ENCODE measurements around the gene ZBTB7A.

ZBTB7A gene

DNA sequence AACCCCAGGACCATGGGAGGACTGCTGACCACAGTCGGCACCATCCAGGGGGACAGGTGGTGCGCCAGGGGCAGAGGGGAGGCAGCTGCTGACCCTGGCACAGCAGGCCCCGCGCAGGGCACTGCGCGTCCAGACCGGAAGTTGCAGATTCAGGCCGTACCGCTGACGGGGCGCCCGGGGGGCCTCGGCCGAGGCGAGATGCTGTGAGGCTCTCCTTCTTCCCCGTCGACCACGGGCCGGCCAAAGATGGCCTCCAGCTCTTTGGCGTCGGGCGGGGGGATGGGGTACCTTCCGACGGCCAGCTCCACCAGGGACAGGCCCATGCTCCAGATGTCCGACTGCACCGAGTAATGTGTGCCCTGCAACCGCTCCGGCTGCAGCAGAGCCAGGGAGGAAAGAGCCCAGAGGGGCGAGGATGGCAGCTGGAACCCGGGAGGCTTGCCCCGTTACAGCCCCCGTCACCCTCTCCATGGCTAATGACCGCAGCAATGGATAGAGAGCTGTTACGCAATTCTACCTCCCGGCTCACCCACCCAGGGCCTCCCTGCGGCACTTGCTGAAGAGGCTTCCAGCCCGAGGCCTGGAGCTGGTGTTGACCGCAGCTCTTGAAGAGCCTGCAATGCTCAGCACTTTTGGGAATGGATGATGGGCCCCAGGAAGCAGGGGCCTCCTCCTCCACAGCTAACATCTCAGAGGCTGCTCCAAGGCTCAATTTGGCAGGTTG, 32.5 kb upstream of the ZBTB7A start:
- no peak overlapping the region for H3K9ac ChIP-seq (ENCODE audit: low read length)
- no peak overlapping the region for H3K4me2 ChIP-seq (ENCODE audit: low read length)
- H3K4me3 ChIP-seq (ENCODE audit: low read length): no peak overlapping the region
- no peak for TF ChIP-seq EZH2phosphoT487 (IDR thresholded peaks at IDR 0.05; ENCODE audit: low read depth)
- TF ChIP-seq, protein P1, sequence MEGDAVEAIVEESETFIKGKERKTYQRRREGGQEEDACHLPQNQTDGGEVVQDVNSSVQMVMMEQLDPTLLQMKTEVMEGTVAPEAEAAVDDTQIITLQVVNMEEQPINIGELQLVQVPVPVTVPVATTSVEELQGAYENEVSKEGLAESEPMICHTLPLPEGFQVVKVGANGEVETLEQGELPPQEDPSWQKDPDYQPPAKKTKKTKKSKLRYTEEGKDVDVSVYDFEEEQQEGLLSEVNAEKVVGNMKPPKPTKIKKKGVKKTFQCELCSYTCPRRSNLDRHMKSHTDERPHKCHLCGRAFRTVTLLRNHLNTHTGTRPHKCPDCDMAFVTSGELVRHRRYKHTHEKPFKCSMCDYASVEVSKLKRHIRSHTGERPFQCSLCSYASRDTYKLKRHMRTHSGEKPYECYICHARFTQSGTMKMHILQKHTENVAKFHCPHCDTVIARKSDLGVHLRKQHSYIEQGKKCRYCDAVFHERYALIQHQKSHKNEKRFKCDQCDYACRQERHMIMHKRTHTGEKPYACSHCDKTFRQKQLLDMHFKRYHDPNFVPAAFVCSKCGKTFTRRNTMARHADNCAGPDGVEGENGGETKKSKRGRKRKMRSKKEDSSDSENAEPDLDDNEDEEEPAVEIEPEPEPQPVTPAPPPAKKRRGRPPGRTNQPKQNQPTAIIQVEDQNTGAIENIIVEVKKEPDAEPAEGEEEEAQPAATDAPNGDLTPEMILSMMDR (IDR thresholded peaks at IDR 0.05; ENCODE audit: low read depth, low read length): no peak
- no peaks in the 10 kb centered on the region for H3K27me3 ChIP-seq (ENCODE audit: low read depth, low read length)
- H3K36me3 ChIP-seq (replicated peaks; ENCODE audit: low read depth, low read length): peaks cover 33% of the 10 kb centered on the region
- no peak overlapping the region for H3K27ac ChIP-seq (ENCODE audit: low read length)
- no peaks in the 10 kb centered on the region for H3K79me2 ChIP-seq (ENCODE audit: low read length)
- no peak overlapping the region for H2AFZ ChIP-seq (ENCODE audit: low read depth, low read length)
- H3K4me1 ChIP-seq (ENCODE audit: low read length): no peaks in the 10 kb centered on the region
- no peaks in the 10 kb centered on the region; the same call in 1 of the 2 replicates for H4K20me1 ChIP-seq (ENCODE audit: insufficient read depth, low read length)
- no peaks in the 10 kb centered on the region for H3K9me3 ChIP-seq (ENCODE audit: insufficient read depth, low read length)

DNA sequence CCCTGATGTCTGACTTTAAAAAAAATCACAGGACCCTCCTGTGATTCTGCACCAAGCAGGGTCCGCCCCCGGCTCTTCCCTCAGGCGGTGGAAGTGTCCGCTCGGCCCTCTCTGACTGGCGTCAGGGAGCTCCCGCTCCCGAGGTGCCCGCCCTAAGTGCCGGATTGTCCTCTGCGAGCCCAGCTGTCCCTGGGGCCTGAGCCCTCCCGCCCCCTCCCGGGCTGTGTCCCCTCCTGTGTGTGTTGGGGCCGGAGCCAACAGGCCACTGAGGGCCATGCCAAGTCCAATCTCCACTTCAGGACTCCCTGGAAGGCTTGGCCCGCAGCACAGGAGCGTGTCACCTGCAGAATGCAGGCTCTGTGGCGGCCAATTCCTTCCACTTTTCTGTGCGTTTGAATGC, 31.8 kb upstream of the ZBTB7A start:
- Histone ChIP-seq H3K9me3 (ENCODE audit: insufficient read depth, low read length) (no peaks in the 10 kb centered on the region), H3K4me1 (ENCODE audit: low read length) (no peaks in the 10 kb centered on the region), H2AFZ (ENCODE audit: low read depth, low read length) (no peak overlapping the region), H4K20me1 (ENCODE audit: insufficient read depth, low read length) (no peaks in the 10 kb centered on the region; the same call in 1 of the 2 replicates), H3K27me3 (ENCODE audit: low read depth, low read length) (no peaks in the 10 kb centered on the region), H3K36me3 (replicated peaks; ENCODE audit: low read depth, low read length) (peaks cover 38% of the 10 kb centered on the region), H3K27ac (ENCODE audit: low read length) (no peak overlapping the region), H3K4me3 (ENCODE audit: low read length) (no peak overlapping the region), H3K9ac (ENCODE audit: low read length) (no peak overlapping the region), H3K79me2 (ENCODE audit: low read length) (no peaks in the 10 kb centered on the region), H3K4me2 (ENCODE audit: low read length) (no peak overlapping the region)
- TF ChIP-seq, protein P1 (IDR thresholded peaks at IDR 0.05; ENCODE audit: low read depth, low read length): no peak
- TF ChIP-seq EZH2phosphoT487 (IDR thresholded peaks at IDR 0.05; ENCODE audit: low read depth): no peak

DNA sequence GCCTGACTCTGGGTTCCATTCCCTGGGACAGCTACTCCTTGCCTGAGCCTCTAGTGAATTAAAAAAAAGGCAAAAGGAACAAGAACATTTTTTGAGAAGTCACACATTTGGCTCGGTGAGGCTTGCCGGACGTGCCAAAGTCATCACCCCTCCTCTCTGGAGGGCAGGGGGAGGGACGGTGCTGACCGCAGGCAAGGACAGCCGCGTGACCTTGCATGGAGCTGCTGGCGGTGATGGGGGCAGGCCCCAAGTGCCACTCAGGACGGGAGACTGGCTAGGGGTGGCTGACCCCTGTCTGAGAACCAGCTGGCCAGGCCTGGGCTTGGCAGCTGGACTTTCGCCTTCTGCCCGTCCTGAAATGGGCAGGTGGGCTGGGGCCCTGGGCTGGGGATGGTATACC, 30.8 kb upstream of the ZBTB7A start:
- Histone ChIP-seq H3K27me3 (ENCODE audit: low read depth, low read length) (no peaks in the 10 kb centered on the region), H3K9ac (ENCODE audit: low read length) (no peak overlapping the region), H4K20me1 (ENCODE audit: insufficient read depth, low read length) (no peaks in the 10 kb centered on the region; the same call in 1 of the 2 replicates), H3K4me3 (ENCODE audit: low read length) (no peak overlapping the region), H3K36me3 (replicated peaks; ENCODE audit: low read depth, low read length) (peaks cover 39% of the 10 kb centered on the region), H3K9me3 (ENCODE audit: insufficient read depth, low read length) (no peaks in the 10 kb centered on the region), H3K4me2 (ENCODE audit: low read length) (no peak overlapping the region), H3K4me1 (ENCODE audit: low read length) (no peaks in the 10 kb centered on the region), H3K27ac (ENCODE audit: low read length) (no peak overlapping the region), H3K79me2 (ENCODE audit: low read length) (no peaks in the 10 kb centered on the region), H2AFZ (ENCODE audit: low read depth, low read length) (no peak overlapping the region)
- no peak for TF ChIP-seq EZH2phosphoT487 (IDR thresholded peaks at IDR 0.05; ENCODE audit: low read depth)
- TF ChIP-seq, protein P1 (IDR thresholded peaks at IDR 0.05; ENCODE audit: low read depth, low read length): no peak

DNA sequence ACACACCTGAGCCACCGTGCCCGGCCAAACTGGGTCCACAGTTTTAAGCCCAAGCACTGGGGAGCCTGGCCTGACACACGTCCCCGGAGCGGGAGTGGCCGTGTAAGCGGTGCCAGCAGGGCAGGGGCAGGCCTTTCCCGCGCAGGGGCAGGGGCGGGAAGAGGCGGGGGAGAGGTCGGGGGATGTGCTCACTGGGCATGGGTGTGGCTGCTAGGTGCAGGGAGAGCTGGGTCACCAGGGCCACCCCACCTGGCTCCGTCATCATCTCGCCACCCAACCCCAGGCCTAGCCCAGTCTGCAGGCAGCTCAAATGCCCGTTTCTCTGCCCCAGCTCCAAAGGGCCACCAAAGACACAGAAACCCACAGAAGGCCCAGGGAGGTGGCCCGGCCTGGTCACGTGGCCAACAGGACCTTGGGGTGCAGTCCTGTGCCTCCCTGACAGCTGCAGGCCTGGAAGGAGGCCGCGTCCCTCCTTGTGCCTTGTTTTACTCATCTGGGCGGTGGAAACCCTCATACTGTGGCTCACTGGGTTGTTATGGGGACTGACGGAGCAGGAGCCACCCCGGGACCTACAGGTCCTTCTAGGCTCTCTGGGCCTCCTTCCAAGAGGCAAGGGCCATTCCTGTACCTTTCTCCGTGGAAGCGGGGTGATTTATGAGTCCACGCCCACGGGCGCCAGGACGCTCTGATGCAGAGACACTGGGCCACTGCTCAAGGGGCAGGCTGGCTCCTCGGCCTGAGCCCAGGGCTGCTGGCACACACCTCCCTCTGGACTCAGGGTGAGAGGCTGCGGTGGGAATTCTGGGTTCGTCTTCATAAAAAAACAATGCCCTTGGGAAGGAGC, 29.6 kb upstream of the ZBTB7A start:
- Histone ChIP-seq H3K27ac (ENCODE audit: low read length) (no peak overlapping the region), H2AFZ (ENCODE audit: low read depth, low read length) (no peak overlapping the region), H3K9me3 (ENCODE audit: insufficient read depth, low read length) (no peaks in the 10 kb centered on the region), H3K4me3 (ENCODE audit: low read length) (no peak overlapping the region), H3K4me1 (ENCODE audit: low read length) (no peaks in the 10 kb centered on the region), H3K79me2 (ENCODE audit: low read length) (no peaks in the 10 kb centered on the region), H3K4me2 (ENCODE audit: low read length) (no peak overlapping the region), H4K20me1 (ENCODE audit: insufficient read depth, low read length) (no peaks in the 10 kb centered on the region; the same call in 1 of the 2 replicates), H3K9ac (ENCODE audit: low read length) (no peak overlapping the region), H3K27me3 (ENCODE audit: low read depth, low read length) (no peaks in the 10 kb centered on the region), H3K36me3 (replicated peaks; ENCODE audit: low read depth, low read length) (peaks cover 35% of the 10 kb centered on the region)
- TF ChIP-seq, protein P1 (IDR thresholded peaks at IDR 0.05; ENCODE audit: low read depth, low read length): no peak
- TF ChIP-seq EZH2phosphoT487 (IDR thresholded peaks at IDR 0.05; ENCODE audit: low read depth): no peak

All from OCI-LY3 (cell line).